Measurements from ENCODE around the gene CD34. TPM values are rescaled to one million over a fixed set of nuclear protein-coding genes. Genes with fewer than 3 reads are reported as not detected.

CD34 gene
- total RNA-seq, 1 experiment from 2014 or later: not detected

DNA sequence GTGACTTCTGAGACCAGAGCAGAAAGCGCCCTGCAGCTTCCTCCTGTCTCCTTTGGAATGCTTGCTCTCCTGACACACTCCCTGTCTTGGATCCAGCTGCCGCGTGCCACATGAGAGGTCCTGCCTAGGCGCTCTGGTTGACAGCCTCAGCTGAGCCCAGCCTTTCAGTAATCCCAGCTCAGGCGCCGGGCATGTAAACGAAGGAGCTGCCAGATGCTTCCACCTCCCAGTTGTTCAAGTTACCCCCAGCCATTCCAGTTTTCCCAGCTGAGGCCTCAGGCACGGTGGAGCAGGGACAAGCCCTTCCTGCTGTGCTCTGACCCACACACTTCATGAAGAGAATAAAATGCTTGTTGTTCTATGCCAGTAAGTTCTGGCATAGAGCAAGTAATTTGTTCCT, 14.3 kb upstream of the CD34 start:
- no peak for TF ChIP-seq EZH2 (IDR thresholded peaks at IDR 0.05; ENCODE audit: low read length, unreplicated experiment)
- TF ChIP-seq EZH2phosphoT487 (IDR thresholded peaks at IDR 0.05; ENCODE audit: borderline replicate concordance, low read length): no peak
- no peak for TF ChIP-seq CTCF (conservative IDR thresholded peaks at IDR 0.05; ENCODE audit: low read depth, low read length)
- no peak overlapping the region for H2AFZ ChIP-seq (ENCODE audit: low read length)
- H3K9me3 ChIP-seq (ENCODE audit: low read length): no peaks in the 10 kb centered on the region
- ATAC-seq (no peak), DNase-seq (no peak)
- H3K27ac ChIP-seq (ENCODE audit: low read length): no peak overlapping the region
- H3K4me2 ChIP-seq (ENCODE audit: low read length): no peak overlapping the region
- no peaks in the 10 kb centered on the region for H4K20me1 ChIP-seq (ENCODE audit: low read length)
- H3K27me3 ChIP-seq (ENCODE audit: low read length): peaks cover 61% of the 10 kb centered on the region
- no peak overlapping the region for H3K9ac ChIP-seq (ENCODE audit: low read length)
- H3K79me2 ChIP-seq (ENCODE audit: low read length): no peaks in the 10 kb centered on the region
- no TSS peak for BruUV-seq (replicated peaks)
- ChIA-PET POLR2A (ENCODE audit: unreplicated experiment) (no interaction called here), CTCF (interaction anchor here (1.3 kb wide), 1 partner anchor 38 kb away, joined by 7 read pairs; no protein-coding TSS in a partner anchor)
- no peaks in the 10 kb centered on the region for H3K9me2 ChIP-seq (replicated peaks; ENCODE audit: low read length)
- H3K36me3 ChIP-seq (ENCODE audit: low read depth, low read length): no peaks in the 10 kb centered on the region
- no peaks in the 10 kb centered on the region for H3K4me1 ChIP-seq (ENCODE audit: insufficient read depth, low read length)
- intact Hi-C loops (cut with micrococcal nuclease): no loop called here
- no peaks in the 10 kb centered on the region for H3F3A ChIP-seq (ENCODE audit: low read length, unreplicated experiment)
- no peak overlapping the region for H3K4me3 ChIP-seq (ENCODE audit: low read length)

GRCh38 chr1:207923561-207923960, 12.6 kb upstream of the CD34 start:
- Histone ChIP-seq H3K27ac (ENCODE audit: low read length) (no peak overlapping the region), H2AFZ (ENCODE audit: low read length) (no peak overlapping the region), H3K4me1 (ENCODE audit: insufficient read depth, low read length) (no peaks in the 10 kb centered on the region), H3K4me3 (ENCODE audit: low read length) (no peak overlapping the region), H3K79me2 (ENCODE audit: low read length) (no peaks in the 10 kb centered on the region), H3F3A (ENCODE audit: low read length, unreplicated experiment) (no peaks in the 10 kb centered on the region), H3K36me3 (ENCODE audit: low read depth, low read length) (no peaks in the 10 kb centered on the region), H3K9me3 (ENCODE audit: low read length) (no peaks in the 10 kb centered on the region), H3K9me2 (replicated peaks; ENCODE audit: low read length) (no peaks in the 10 kb centered on the region), H3K27me3 (ENCODE audit: low read length) (peaks cover 76% of the 10 kb centered on the region), H3K9ac (ENCODE audit: low read length) (no peak overlapping the region), H4K20me1 (ENCODE audit: low read length) (no peaks in the 10 kb centered on the region), H3K4me2 (ENCODE audit: low read length) (no peak overlapping the region)
- POLR2A ChIA-PET (ENCODE audit: unreplicated experiment): no interaction called here
- CTCF ChIA-PET: interaction anchor here (0.7 kb wide), 1 partner anchor 40 kb away, joined by 3 read pairs; no protein-coding TSS in a partner anchor
- TF ChIP-seq CTCF (conservative IDR thresholded peaks at IDR 0.05; ENCODE audit: low read depth, low read length): no peak
- no peak for TF ChIP-seq EZH2 (IDR thresholded peaks at IDR 0.05; ENCODE audit: low read length, unreplicated experiment)
- no peak for TF ChIP-seq EZH2phosphoT487 (IDR thresholded peaks at IDR 0.05; ENCODE audit: borderline replicate concordance, low read length)
- ATAC-seq (no peak), DNase-seq (no peak)
- intact Hi-C loops (cut with micrococcal nuclease): no loop called here
- no TSS peak for BruUV-seq (replicated peaks)

DNA sequence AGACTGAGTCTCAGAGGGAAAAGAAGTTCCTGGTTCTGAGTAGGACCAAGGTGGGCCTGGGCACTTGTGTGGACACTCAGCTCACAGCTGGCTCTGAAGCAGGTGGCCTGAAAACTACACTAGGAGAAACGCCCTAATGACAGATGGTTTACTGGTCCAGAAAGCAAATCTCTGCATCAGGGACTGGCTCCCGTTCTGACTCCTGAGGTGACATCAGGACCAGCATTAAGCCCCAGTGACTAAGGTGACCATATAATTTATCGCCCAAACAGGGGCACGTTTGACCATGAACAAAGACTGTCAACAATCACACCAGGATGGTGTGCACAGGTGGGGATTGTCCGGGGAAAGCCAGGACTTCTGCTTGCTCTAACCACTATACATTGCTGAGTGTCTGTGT, 12.2 kb upstream of the CD34 start:
- intact Hi-C loops (cut with micrococcal nuclease): no loop called here
- H3F3A ChIP-seq (ENCODE audit: low read length, unreplicated experiment): no peaks in the 10 kb centered on the region
- POLR2A ChIA-PET (ENCODE audit: unreplicated experiment): no interaction called here

More for the DNA sequence above, 12.2 kb upstream of the CD34 start:
- Histone ChIP-seq H3K9me3 (ENCODE audit: low read length) (no peaks in the 10 kb centered on the region), H3K79me2 (ENCODE audit: low read length) (no peaks in the 10 kb centered on the region), H2AFZ (ENCODE audit: low read length) (no peak overlapping the region), H3K27me3 (ENCODE audit: low read length) (peaks cover 72% of the 10 kb centered on the region), H3K4me2 (ENCODE audit: low read length) (no peak overlapping the region), H3K9ac (ENCODE audit: low read length) (no peak overlapping the region), H3K27ac (ENCODE audit: low read length) (no peak overlapping the region), H4K20me1 (ENCODE audit: low read length) (no peaks in the 10 kb centered on the region), H3K4me3 (ENCODE audit: low read length) (no peak overlapping the region), H3K4me1 (ENCODE audit: insufficient read depth, low read length) (no peaks in the 10 kb centered on the region), H3K9me2 (replicated peaks; ENCODE audit: low read length) (no peaks in the 10 kb centered on the region), H3K36me3 (ENCODE audit: low read depth, low read length) (no peaks in the 10 kb centered on the region)
- CTCF ChIA-PET: interaction anchor here (0.6 to 0.7 kb wide), 2 partner anchors 40 to 322 kb away, joined by 3 to 4 read pairs; no protein-coding TSS in a partner anchor
- DNase-seq (no peak), ATAC-seq (no peak)
- no TSS peak for BruUV-seq (replicated peaks)
- TF ChIP-seq EZH2phosphoT487 (IDR thresholded peaks at IDR 0.05; ENCODE audit: borderline replicate concordance, low read length): no peak
- no peak for TF ChIP-seq EZH2 (IDR thresholded peaks at IDR 0.05; ENCODE audit: low read length, unreplicated experiment)
- TF ChIP-seq CTCF (conservative IDR thresholded peaks at IDR 0.05; ENCODE audit: low read depth, low read length): no peak
